CD4-positive, alpha-beta T cell treated with Interleukin-12 subunit alpha and Interleukin-12 subunit beta, for 1 hour (primary cell): ENCODE data around the gene EIF4G2.
A peak's percentile ranks its signal among the peaks of the same experiment; 100 is the strongest.

Source experiments
- DNase-seq: peaks from one replicate; pipeline ENCODE4 v3.0.0-alpha.2; 2020

Gene EIF4G2

DNA sequence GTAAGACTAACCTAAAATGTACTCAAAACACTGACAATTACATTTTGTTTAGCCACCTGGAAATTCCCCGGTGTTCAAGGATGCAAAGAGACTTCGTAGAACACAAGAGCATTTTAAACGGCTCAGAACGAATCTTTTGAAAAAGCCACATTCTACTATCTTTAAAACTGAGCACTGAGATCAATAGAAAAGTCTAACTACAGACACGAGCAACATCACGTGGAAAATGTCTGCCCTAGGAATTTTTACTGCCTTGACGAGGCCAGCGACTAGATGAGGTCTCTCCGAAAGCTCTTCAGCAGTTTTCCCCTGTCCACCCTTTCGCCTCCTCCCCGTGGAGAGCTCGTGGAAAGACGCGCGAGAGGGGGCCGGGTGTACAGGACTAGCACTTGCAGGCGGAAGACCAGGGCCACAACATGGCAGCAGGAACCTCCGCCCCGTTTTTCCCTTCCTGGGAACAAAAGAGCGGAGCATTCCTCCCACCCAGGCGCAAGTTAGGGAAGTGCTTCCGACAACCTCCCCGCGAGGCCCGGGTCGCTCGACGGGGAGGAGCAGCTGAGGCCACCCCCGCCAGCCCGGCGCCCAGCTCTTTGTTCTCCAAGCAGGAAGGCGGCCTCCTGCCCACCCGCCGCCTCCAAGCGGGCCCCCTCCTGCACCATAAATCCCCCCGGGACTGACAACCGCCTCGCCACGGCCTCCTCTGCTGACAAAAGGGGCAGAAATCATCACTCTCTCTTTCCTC lies 1.1 kb downstream of the EIF4G2 start:
- DNase-seq = peak; percentile 47

GRCh38 chr11:10806206-10806605 lies 2.5 kb downstream of the EIF4G2 start:
- DNase-seq = no peak

- no peak for DNase-seq
Observed at GRCh38 chr11:10805741-10806140, 3.0 kb downstream of the EIF4G2 start.

DNA sequence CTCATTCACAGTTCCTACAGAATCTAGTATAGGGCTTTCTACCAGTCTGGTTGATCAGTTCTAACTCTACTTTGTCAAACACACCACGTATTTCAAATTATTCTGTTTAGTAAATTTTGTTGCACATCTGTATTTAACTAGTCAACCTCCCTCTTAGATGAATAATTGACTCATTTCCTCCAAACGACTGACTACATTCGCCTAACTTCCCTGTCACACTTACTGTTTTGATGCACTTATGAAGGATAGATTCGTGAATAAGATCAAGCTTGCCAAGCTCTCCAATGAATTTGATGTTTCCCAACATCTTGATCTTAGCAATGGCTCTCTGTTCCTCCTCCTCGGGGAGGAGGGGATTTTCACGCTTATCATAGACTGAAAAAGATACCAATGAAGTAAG lies 5.0 kb downstream of the EIF4G2 start:
- no peak for DNase-seq

DNA sequence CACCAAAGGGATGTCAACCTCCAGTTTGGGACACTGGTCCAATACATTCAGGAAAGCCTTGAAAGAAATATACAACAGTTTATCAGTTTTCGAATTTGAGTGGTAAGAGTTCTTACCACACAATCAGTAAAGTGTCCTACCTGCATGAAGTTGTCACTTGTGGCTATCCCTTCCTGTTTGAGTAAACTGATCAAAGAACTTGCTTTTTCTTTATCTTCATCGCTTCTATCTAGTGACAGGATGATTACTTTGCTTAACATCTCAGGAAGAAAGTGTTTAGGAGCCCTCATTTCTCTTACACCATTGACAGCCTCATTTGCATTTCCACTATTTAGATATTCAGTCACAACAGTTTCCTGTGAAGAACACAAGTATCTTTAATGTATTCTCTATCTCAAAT lies 8.4 kb downstream of the EIF4G2 start:
- DNase-seq = peak; percentile 33

DNA sequence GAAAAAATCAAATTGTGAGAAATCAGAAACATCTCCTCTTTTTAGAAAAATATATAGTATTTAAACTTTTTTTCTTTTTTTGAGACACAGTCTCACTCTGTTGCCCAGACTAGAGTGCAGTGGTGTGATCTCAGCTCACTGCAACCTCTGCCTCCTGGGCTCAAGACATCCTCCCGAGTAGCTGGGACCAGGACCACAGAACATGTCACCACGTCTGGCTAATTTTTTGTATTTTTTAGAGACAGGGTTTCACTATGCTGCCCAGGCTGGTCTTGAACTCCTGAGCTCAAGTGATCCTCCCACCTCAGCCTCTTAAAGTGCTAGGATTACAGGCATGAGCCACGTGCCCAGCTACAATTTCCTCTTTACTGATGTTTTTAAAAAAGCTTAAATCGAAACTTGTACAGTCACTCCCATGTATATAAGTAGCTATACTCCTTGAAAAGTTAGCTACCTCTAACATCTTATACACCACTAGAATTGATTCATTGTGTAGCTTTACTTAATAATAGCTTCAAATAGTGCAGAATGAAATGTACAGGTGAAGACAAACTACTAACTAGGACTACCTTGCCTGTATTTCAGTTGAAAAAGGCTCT lies 10.3 kb downstream of the EIF4G2 start:
- DNase-seq = no peak

- DNase-seq = no peak
Observed at GRCh38 chr11:10797531-10797930, 11.2 kb downstream of the EIF4G2 start.

- DNase-seq = peak; percentile 47
Observed at GRCh38 chr11:10797001-10797400, 11.7 kb downstream of the EIF4G2 start.

GRCh38 chr11:10796191-10796590 lies 12.5 kb downstream of the EIF4G2 start:
- DNase-seq = no peak

- no peak for DNase-seq
Observed at GRCh38 chr11:10793470-10794255, 15.1 kb downstream of the EIF4G2 start.

DNA sequence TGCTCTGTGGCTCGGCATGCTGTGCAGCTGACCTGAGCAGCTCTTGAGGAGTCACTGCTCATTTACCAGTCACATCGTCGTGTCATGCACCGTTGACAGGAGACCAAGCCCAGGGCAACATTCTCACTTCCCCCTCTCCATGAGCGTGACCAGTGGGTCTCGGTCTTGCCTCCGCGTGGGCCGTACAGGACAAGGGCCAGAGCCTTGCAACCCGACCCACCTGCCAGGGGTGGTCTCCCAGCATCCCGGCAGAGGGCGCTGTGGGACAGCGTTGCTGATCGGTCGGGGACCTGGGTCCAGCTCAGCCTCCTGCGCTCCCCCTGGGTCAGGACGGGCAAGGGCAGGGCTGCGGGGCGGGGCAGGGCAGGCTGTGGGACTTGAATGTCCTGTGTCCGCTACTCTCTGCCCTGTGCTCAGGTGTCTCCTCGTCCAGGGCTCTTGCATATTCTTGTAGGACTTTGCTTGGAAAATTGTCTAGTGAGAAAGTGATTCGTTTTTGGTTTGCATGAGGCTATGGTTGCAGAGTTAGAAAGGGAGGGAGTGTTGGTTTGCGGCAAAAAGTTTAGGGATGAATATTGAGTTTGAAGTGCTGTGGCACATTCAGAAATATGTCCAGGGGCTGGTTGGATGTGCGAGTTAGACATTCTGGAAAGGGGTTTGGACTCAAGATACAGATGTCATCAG lies 16.2 kb downstream of the EIF4G2 start:
- DNase-seq = peak; percentile 83

GRCh38 chr11:10786451-10786850 lies 22.3 kb downstream of the EIF4G2 start:
- no peak for DNase-seq

- DNase-seq = no peak
Observed at GRCh38 chr11:10785146-10785474, 23.6 kb downstream of the EIF4G2 start.

- DNase-seq = no peak
Observed at GRCh38 chr11:10784232-10785145, 24.2 kb downstream of the EIF4G2 start.

GRCh38 chr11:10780040-10780439 lies 28.7 kb downstream of the EIF4G2 start:
- DNase-seq = no peak

GRCh38 chr11:10779086-10779485 lies 29.6 kb downstream of the EIF4G2 start:
- DNase-seq = no peak

DNA sequence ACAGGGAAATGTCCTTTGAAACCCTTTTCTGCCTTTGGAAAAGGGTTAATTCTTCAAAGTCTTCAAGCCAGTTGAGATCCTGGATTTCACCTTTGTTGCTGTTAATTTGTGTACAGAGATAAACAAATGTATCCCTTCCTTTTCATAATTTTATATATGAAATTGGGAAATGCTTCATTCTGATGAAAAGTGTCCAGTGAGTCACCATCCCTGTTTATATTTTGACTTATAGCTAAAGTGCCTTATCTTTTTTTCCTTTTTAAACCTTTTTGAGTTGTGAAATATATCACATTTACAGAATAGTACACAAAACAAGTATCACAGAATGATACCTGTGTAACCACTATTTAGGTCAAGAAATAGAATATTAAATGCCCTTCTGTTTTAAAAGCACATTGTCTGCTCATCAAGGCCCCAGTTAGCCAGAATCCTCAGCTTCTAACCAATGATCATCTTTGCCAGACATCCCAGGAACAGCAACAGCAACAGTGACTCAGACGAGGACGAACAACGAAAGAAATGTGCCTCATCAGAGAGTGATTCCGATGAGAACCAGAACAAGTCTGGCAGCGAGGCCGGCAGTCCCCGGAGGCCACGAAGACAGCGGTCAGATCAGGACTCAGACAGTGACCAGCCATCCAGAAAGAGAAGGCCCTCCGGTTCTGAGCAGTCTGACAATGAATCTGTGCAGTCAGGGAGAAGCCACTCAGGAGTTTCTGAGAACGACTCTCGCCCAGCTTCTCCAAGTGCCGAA lies 30.3 kb downstream of the EIF4G2 start:
- no peak for DNase-seq

- no peak for DNase-seq
Observed at GRCh38 chr11:10777806-10778205, 30.9 kb downstream of the EIF4G2 start.

DNA sequence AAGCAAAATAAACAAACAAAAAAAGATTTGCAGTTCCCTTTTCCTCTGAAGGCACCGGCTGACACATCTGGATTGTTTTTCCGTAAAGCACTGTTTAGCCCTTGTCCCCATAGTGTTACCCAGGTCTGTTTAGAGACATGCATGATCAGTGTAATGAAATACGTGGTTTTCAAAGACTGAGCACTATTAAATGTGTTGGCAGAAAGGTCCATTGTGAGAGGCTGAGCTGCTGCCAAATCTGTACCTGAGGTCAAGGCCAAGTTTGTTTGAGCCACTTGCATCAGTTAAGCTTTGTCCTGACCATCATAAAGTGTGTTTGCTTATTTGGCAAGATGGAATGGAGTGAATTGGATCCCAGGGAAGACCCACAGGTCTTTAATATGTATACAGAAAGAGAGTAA lies 31.3 kb downstream of the EIF4G2 start:
- DNase-seq = no peak

DNA sequence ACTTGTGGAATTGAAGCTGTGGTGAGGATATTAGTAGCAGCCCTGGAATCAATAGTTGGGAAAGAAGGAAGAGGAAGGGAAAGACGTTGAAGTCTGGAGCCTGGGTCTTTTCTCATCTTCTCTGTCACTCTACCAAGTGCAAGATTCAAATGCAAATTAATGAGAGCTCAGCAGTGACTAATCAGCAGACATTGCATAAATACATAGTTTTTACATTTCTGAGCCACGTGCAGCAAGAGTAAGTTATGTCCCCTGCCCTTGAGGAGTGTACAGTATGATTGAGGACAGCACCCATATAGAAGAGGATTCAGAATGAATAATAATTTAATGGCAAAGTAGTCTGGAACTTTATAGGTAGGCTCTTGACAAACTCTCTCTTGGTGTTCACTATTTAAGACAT lies 33.9 kb downstream of the EIF4G2 start:
- DNase-seq = no peak

DNA sequence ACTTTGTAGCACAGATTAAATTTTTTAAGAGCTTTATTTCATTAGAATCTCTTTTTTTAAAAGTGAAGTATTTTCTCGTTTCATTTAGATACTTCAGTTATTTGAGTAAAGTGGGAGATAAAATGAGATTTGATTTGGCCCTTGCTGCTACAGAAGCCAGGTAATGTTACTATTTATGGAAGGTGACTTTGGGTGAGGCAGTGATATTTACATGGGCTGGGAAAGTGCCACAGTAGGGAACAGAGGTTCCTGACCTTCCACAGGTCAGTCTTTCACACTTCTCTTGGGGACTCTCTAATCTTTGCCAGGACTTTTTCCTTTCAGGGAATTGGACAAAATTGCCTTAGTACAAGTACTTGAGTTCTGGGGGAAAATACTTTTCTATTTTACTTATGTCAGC lies 37.3 kb downstream of the EIF4G2 start:
- no peak for DNase-seq
